ENCODE results near the gene HEMK1.

HEMK1 gene

DNA sequence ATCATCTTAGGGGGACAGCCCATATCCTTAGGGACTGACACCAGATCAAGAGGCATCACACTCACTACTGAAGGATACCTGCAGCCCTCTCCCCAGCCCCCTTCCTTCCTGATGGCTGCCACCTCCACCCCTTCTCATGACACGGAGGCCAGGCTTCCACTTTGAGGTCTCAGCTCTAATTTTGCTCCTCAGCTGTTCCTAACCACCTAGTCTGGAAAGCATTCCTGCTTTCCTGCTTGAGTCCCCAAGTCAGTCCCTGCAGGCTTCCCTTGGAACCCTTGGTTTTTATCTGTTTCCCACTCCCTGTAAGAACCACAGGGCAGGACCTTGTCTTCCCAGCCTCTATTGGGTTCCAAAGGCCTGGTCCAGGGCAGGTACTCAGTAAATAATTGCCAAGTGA lies 5.0 kb upstream of the HEMK1 start:
- no peak overlapping the region for H3K27ac ChIP-seq
- peaks cover 16% of the 10 kb centered on the region for H3K4me1 ChIP-seq
- no peaks in the 10 kb centered on the region for H3K79me2 ChIP-seq
- no peak overlapping the region for H2AFZ ChIP-seq
- H3K4me2 ChIP-seq (ENCODE audit: low read length): no peak overlapping the region
- H3K36me3 ChIP-seq (ENCODE audit: control insufficient read depth, insufficient read depth, low read length): no peaks in the 10 kb centered on the region
- no peaks in the 10 kb centered on the region for H3K9me3 ChIP-seq (ENCODE audit: control insufficient read depth, low read length)
- no peaks in the 10 kb centered on the region for H3K27me3 ChIP-seq (ENCODE audit: control insufficient read depth, insufficient read depth, low read length)
- H3K9ac ChIP-seq: no peak overlapping the region
- no peak overlapping the region for H3K4me3 ChIP-seq (ENCODE audit: low read depth, low read length)
- TF ChIP-seq, protein P1, sequence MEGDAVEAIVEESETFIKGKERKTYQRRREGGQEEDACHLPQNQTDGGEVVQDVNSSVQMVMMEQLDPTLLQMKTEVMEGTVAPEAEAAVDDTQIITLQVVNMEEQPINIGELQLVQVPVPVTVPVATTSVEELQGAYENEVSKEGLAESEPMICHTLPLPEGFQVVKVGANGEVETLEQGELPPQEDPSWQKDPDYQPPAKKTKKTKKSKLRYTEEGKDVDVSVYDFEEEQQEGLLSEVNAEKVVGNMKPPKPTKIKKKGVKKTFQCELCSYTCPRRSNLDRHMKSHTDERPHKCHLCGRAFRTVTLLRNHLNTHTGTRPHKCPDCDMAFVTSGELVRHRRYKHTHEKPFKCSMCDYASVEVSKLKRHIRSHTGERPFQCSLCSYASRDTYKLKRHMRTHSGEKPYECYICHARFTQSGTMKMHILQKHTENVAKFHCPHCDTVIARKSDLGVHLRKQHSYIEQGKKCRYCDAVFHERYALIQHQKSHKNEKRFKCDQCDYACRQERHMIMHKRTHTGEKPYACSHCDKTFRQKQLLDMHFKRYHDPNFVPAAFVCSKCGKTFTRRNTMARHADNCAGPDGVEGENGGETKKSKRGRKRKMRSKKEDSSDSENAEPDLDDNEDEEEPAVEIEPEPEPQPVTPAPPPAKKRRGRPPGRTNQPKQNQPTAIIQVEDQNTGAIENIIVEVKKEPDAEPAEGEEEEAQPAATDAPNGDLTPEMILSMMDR (IDR thresholded peaks at IDR 0.05): no peak

DNA sequence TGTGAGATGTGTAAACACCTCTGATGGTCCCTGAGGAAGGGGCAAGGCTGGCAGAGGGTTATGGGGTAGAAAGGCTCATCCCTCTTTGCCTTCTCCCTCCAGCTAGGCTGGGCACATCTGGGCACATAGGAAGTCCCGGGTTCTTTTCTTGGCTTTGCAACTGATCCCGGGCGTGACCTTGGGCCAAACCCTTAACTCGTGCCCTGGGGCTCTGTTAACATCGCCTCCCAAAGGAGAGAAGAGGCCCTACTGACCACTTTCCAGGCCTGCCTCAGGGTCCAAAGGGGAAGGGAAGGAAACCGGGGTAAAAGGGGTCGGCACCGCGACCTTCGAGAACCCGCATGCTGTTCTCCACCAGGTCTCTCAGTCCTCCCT lies 2.3 kb upstream of the HEMK1 start:
- peak overlapping the region; percentile 65 for H3K4me3 ChIP-seq (ENCODE audit: low read depth, low read length)
- H3K79me2 ChIP-seq: no peaks in the 10 kb centered on the region
- peaks cover 16% of the 10 kb centered on the region for H3K4me1 ChIP-seq
- H3K9me3 ChIP-seq (ENCODE audit: control insufficient read depth, low read length): no peaks in the 10 kb centered on the region
- H3K27me3 ChIP-seq (ENCODE audit: control insufficient read depth, insufficient read depth, low read length): no peaks in the 10 kb centered on the region
- H3K27ac ChIP-seq: peak overlapping the region; percentile 45
- peak overlapping the region; percentile 87 for H2AFZ ChIP-seq
- TF ChIP-seq, protein P1 (IDR thresholded peaks at IDR 0.05): no peak
- H3K4me2 ChIP-seq (ENCODE audit: low read length): peak overlapping the region; percentile 85
- H3K9ac ChIP-seq: peak overlapping the region; percentile 54
- no peaks in the 10 kb centered on the region for H3K36me3 ChIP-seq (ENCODE audit: control insufficient read depth, insufficient read depth, low read length)

DNA sequence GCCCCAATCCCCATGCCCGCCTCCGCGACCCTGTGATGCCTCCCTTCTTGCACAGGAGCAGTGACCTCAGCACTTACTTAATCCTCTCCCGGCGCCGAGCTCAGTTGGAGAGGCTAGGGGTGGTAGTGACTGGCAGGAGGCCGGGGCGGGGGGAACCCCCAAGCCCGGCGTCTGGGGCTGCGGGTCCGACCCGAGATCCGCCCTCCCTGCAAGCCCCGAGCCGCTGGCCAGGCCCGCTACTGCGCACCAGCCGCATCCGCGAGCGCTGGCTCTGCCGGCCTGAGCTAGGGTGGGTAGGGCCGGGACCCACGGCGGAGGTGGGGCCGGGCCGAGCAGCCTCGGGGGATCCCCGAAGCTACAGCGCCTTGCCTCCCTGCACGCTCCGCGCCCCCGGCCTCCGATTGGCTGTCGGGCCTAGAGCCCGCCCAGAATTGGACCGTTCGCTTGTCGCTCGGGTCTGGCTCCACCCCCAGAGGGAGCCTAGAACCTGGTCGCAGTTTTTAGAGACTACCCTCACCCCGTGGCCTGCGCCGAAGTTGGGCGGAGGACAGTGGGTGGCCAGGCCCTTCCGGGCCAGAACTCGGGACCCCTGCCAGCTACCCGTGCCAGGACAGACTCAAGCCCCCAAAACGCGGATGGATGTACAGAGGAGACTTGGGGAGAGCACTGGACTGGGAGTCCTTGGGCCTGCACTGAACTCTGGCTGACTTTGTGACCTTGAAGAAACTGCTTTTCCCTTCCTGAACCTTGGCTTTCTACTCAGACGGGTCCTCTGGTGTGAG lies 1.7 kb upstream of the HEMK1 start, which contains the start of gene C3orf18:
C3orf18 (minus strand) TSS at position 362 of the 782 bp plus-strand sequence. CDS start 2,048 bp downstream, outside the sequence.
- peak within 1 kb of the TSS; percentile 45 for H3K27ac ChIP-seq
- TF ChIP-seq, protein P1 (IDR thresholded peaks at IDR 0.05): no peak
- peak within 1 kb of the TSS; percentile 54 for H3K9ac ChIP-seq
- H3K36me3 ChIP-seq (ENCODE audit: control insufficient read depth, insufficient read depth, low read length): no peaks in the 10 kb centered on the region
- H3K4me3 ChIP-seq (ENCODE audit: low read depth, low read length): peak within 1 kb of the TSS; percentile 74
- H2AFZ ChIP-seq: peak within 1 kb of the TSS; percentile 87
- no peaks in the 10 kb centered on the region for H3K27me3 ChIP-seq (ENCODE audit: control insufficient read depth, insufficient read depth, low read length)
- H3K4me2 ChIP-seq (ENCODE audit: low read length): peak within 1 kb of the TSS; percentile 95
- H3K4me1 ChIP-seq: peaks cover 16% of the 10 kb centered on the region
- H3K79me2 ChIP-seq: no peaks in the 10 kb centered on the region
- H3K9me3 ChIP-seq (ENCODE audit: control insufficient read depth, low read length): no peaks in the 10 kb centered on the region

DNA sequence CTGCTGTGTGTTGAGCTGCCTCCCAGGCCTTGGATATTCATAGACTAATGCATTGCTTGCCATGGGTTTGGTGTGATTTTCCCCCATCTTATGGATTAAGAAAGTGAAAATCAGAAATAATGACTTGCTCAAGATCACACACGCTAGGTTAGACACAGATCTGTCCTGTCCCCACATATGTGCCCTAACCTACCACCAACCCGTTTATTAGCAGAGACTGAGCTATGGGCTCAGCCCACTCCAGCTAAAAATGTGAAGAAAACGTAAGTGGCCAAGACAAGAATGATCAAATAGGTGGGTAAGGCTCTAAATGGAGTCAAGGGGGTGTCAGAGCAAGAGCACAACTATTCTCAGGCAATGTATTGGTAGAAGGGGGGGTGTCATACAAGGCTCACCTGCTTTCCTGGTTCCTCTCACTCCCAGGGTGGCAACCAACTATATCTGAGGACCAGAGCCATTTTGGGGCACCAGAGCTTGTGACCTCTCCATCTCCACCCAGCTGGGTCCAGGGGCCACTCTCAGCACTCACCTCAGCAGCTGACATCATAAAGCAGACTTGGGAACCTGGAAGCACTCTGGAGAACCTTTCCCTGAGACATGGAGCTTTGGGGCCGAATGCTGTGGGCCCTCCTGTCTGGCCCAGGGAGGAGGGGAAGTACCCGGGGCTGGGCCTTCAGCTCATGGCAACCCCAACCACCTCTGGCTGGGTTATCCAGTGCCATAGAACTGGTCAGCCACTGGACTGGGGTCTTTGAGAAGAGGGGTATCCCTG lies 1.4 kb downstream of the HEMK1 start:
- Histone ChIP-seq H3K4me2 (ENCODE audit: low read length) (no peak overlapping the region), H3K9me3 (ENCODE audit: control insufficient read depth, low read length) (no peaks in the 10 kb centered on the region), H3K79me2 (no peaks in the 10 kb centered on the region), H3K36me3 (ENCODE audit: control insufficient read depth, insufficient read depth, low read length) (no peaks in the 10 kb centered on the region), H3K27me3 (ENCODE audit: control insufficient read depth, insufficient read depth, low read length) (no peaks in the 10 kb centered on the region), H3K4me1 (peaks cover 16% of the 10 kb centered on the region), H3K9ac (no peak overlapping the region), H3K27ac (no peak overlapping the region), H2AFZ (no peak overlapping the region), H3K4me3 (ENCODE audit: low read depth, low read length) (no peak overlapping the region)
- TF ChIP-seq, protein P1 (IDR thresholded peaks at IDR 0.05): no peak
